Peyer's patch (tissue), 4 donors: Measurements from ENCODE around the gene PAOX.

ENCODE experiments used
- CTCF ChIP-seq, 6 experiments: fragments of 450-650 bp in 4 of 6; fragments of 200-600 bp in 2 of 6; sonication (generic) in 1 of 6; IDR thresholded peaks; one replicate each; pipeline ENCODE4 v1.5.1; 2017 to 2019; ENCODE audit warnings: antibody characterized with exemption in 6 of 6, mild to moderate bottlenecking in 3 of 6, moderate library complexity in 1 of 6
- POLR2A ChIP-seq, 2 donors: fragments of 450-650 bp; IDR thresholded peaks; one replicate each; pipeline ENCODE4 v1.5.1; 2017; ENCODE audit warnings: antibody characterized with exemption in 2 of 2, mild to moderate bottlenecking in 2 of 2, moderate library complexity in 2 of 2

- TF ChIP-seq POLR2A (IDR thresholded peaks at IDR 0.05) (no peak), CTCF (IDR thresholded peaks at IDR 0.05) (no peak)
Observed at GRCh38 chr10:133393401-133394063, 14.5 kb downstream of the PAOX start.
